OCI-LY7 (cell line): ENCODE measurements around the gene RNU7-1. TPM values are rescaled to one million over a fixed set of nuclear protein-coding genes. Genes with fewer than 3 reads are reported as not detected.

Source experiments
- BruUV-seq: library from RNA; stranded (reverse); fragments of 400-500 nt; replicated peaks from 2 replicates; lab custom pipeline; 2021; lab: Mats Ljungman, UMichigan
- CTCF ChIA-PET: fragments of 300-600 bp; sonication (Branson Sonifier 250); formaldehyde crosslinking; loops from one replicate; lab custom pipeline; 2022; ENCODE audit warnings: antibody characterized with exemption; ENCODE audit not compliant: unreplicated experiment; lab: Charles Lee
- POLR2A ChIA-PET: fragments of 300-600 bp; sonication (Branson Sonifier 250); formaldehyde crosslinking; loops from one replicate; lab custom pipeline; 2022; ENCODE audit warnings: antibody characterized with exemption; lab: Charles Lee
- DNase-seq: peaks from one replicate; pipeline ENCODE4 v3.0.0-alpha.2; 2015; ENCODE audit warnings: low spot score
- H2AFZ ChIP-seq: fragments of 200-600 bp; sonication (generic), shearing (Covaris generic); 2 replicates; pipeline ENCODE4 v1.6.1; 2014; ENCODE audit warnings: mild to moderate bottlenecking, antibody characterized with exemption, low read length, moderate library complexity
- H3K27ac ChIP-seq: fragments of 200-600 bp; sonication (generic); 2 replicates; pipeline ENCODE4 v1.5.1; 2014; ENCODE audit warnings: mixed run types, low read depth, mild to moderate bottlenecking, moderate library complexity, low read length, inconsistent platforms; ENCODE audit not compliant: poor library complexity, severe bottlenecking
- H3K36me3 ChIP-seq: fragments of 200-600 bp; sonication (generic); 2 replicates; pipeline ENCODE4 v1.6.1; 2014; ENCODE audit warnings: mild to moderate bottlenecking, antibody characterized with exemption, low read length, moderate library complexity, mixed read lengths; ENCODE audit not compliant: insufficient read depth
- H3K4me1 ChIP-seq: fragments of 200-600 bp; sonication (generic); 2 replicates; pipeline ENCODE4 v1.5.1; 2014; ENCODE audit warnings: mild to moderate bottlenecking, low read length; ENCODE audit not compliant: insufficient read depth, poor library complexity, severe bottlenecking
- H3K4me2 ChIP-seq: fragments of 200-600 bp; sonication (generic); 2 replicates; pipeline ENCODE4 v1.6.1; 2014; ENCODE audit warnings: mild to moderate bottlenecking, low read length
- H3K4me3 ChIP-seq: fragments of 200-600 bp; sonication (generic); 2 replicates; pipeline ENCODE4 v1.5.1; 2014; ENCODE audit warnings: mild to moderate bottlenecking, low read depth, low read length; ENCODE audit not compliant: poor library complexity, severe bottlenecking
- H3K79me2 ChIP-seq: fragments of 200-600 bp; sonication (generic); 2 replicates; pipeline ENCODE4 v1.6.1; 2016; ENCODE audit warnings: low read depth, mild to moderate bottlenecking, low read length, moderate library complexity, mixed read lengths; ENCODE audit not compliant: insufficient read depth
- H3K9me2 ChIP-seq: fragments of 200-600 bp; sonication (generic); 2 replicates; pipeline ENCODE4 v1.6.1; 2016; ENCODE audit warnings: mild to moderate bottlenecking, low read length, mixed read lengths; ENCODE audit not compliant: insufficient read depth
- H3K9me3 ChIP-seq: fragments of 200-600 bp; sonication (generic); 2 replicates; pipeline ENCODE4 v1.6.1; 2014; ENCODE audit warnings: mild to moderate bottlenecking, mixed run types, low read length, mixed read lengths
- H4K20me1 ChIP-seq: fragments of 200-600 bp; sonication (generic); 2 replicates; pipeline ENCODE4 v1.6.1; 2014; ENCODE audit warnings: mild to moderate bottlenecking, antibody characterized with exemption, low read length, moderate library complexity, mixed read lengths; ENCODE audit not compliant: insufficient read depth
- EZH2phosphoT487 ChIP-seq: fragments of 200-600 bp; sonication (generic); IDR thresholded peaks from 2 replicates; pipeline ENCODE4 v1.6.1; 2018; ENCODE audit warnings: low read depth, borderline replicate concordance, mild to moderate bottlenecking, mixed run types, antibody characterized with exemption, low read length, moderate library complexity, mixed read lengths
- intact Hi-C: fragments of 100-400 bp; cut with micrococcal nuclease; formaldehyde crosslinking; loops from one replicate; pipeline ENCODE4 v1.10.0; 2022; ENCODE audit not compliant: unreplicated experiment
- total RNA-seq, 2 experiments: library from RNA; depleted of rRNA in 1 of 2; stranded (reverse); fragments of >200 nt in 1 of 2; shearing (Covaris generic) in 1 of 2; gene quantifications; 2 replicates each; pipeline ENCODE4 v1.2.3, GENCODE V29; 2014 to 2022
- TF ChIP-seq, protein P1 (sequence below): fragments of 200-600 bp; sonication (generic); conservative IDR thresholded peaks from 2 replicates; pipeline ENCODE4 v1.5.1; 2014; ENCODE audit warnings: mild to moderate bottlenecking, antibody characterized with exemption, low read length, moderate library complexity, mixed read lengths

Gene RNU7-1
- total RNA-seq, 2 experiments from 2014 or later, result not detected

DNA sequence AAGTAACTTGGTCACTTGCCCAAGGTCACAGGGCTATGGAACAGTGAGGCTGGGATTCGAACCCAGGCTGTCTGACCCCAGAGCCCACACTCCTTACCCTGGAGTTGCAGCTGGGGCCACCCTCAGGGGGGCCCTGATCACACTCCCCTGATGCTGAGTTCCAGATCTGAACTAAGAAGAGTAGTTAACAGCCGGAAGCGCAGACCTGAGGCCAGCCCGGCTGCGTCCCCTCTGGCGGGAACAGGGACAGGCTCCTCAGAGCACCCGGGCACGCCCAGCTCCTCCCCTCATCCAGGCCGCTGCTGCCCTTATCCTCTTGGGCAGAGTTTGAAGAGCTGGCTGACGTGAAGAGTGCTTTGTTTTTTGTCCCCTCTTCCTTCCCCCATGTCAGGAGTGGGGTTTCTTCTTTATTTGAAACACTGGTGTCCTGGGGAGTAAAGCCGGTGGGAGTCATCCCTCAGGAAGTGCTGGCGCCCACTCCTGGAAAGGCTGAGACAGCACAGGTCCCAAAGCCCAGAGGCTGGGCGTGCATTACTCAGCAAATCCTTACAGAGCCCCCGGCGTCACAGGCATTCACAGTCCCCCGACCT lies 18.2 kb downstream of the RNU7-1 start:
- Histone ChIP-seq H4K20me1 (no peaks in the 10 kb centered on the region), H3K4me3 (peak overlapping the region; percentile 3), H3K4me2 (peak overlapping the region; percentile 75), H3K9me2 (no peaks in the 10 kb centered on the region), H3K27ac (peak overlapping the region; percentile 39), H3K4me1 (peaks cover 81% of the 10 kb centered on the region), H3K79me2 (no peaks in the 10 kb centered on the region), H3K9me3 (no peaks in the 10 kb centered on the region), H3K36me3 (peaks cover 32% of the 10 kb centered on the region), H2AFZ (0 out of 2 replicates have a peak overlapping the region, but pooled peaks have one; percentile 5)
- ChIA-PET CTCF (interaction anchor here (0.6 to 10.6 kb wide), 2 partner anchors 13 to 16 kb away, joined by 3 to 110 read pairs; partner anchors contain the start of genes C12orf57 and RNU7-1), POLR2A (interaction anchor here (0.8 to 9.3 kb wide), 5 partner anchors 11 to 678 kb away, joined by 3 to 155 read pairs (median 3); partner anchors contain the start of genes C12orf57, PTPN6, RNU7-1 and USP5)
- no TSS peak for BruUV-seq
- DNase-seq, result peak; percentile 67
- TF ChIP-seq, protein P1, sequence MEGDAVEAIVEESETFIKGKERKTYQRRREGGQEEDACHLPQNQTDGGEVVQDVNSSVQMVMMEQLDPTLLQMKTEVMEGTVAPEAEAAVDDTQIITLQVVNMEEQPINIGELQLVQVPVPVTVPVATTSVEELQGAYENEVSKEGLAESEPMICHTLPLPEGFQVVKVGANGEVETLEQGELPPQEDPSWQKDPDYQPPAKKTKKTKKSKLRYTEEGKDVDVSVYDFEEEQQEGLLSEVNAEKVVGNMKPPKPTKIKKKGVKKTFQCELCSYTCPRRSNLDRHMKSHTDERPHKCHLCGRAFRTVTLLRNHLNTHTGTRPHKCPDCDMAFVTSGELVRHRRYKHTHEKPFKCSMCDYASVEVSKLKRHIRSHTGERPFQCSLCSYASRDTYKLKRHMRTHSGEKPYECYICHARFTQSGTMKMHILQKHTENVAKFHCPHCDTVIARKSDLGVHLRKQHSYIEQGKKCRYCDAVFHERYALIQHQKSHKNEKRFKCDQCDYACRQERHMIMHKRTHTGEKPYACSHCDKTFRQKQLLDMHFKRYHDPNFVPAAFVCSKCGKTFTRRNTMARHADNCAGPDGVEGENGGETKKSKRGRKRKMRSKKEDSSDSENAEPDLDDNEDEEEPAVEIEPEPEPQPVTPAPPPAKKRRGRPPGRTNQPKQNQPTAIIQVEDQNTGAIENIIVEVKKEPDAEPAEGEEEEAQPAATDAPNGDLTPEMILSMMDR, result peak; percentile 71
- TF ChIP-seq EZH2phosphoT487, result no peak
- intact Hi-C loops, result loop anchor here (5.0 kb wide), 1 partner anchor 89 kb away; the partner anchor contains the start of gene SPSB2

DNA sequence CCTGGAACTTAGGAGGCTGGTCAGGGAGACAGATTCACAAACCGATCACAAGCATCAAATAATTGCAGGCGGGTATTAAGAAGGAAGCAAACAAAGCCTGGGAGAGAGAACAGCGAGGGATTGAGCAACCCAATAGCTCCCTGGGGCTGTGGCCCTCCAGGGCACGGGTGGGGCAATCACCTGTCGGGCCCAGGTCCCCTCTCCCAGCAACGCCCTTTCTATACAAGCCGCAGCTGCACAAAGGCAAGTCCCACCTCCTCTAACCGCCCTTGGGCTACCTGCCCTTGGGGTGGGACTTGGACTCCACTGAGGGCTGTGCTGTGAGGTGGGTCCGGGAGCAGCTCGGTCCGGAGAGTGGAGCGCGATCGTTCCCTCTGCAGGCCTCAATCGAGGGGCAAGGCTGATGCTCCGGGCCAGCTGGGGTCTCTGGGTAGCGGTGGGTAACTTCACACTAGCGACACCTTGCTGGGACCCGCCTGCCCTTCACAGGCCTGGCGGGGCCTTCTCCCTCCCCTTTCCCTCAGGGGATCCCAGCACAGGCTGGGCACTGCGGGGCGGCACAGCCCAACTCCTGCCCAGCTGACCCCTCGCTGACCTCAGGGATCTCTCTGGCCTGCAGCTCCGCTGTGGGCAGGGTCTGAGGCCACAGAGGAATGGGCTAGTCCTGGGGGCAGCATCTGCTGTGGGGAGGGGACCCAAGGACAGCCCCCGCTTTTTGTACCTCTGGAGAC lies 18.8 kb downstream of the RNU7-1 start:
- no peak overlapping the region for H3K27ac ChIP-seq
- intact Hi-C loops, result loop anchor here (5.0 kb wide), 1 partner anchor 90 kb away; the partner anchor contains the start of gene SPSB2
- no peaks in the 10 kb centered on the region for H4K20me1 ChIP-seq
- ChIA-PET POLR2A (interaction anchor here (0.8 to 9.3 kb wide), 5 partner anchors 11 to 678 kb away, joined by 3 to 155 read pairs (median 3); partner anchors contain the start of genes C12orf57, PTPN6, RNU7-1 and USP5), CTCF (interaction anchor here (10.6 kb wide), 1 partner anchor 17 kb away, joined by 110 read pairs; the partner anchor contains the start of genes C12orf57 and RNU7-1)
- H2AFZ ChIP-seq, result 0 out of 2 replicates have a peak overlapping the region, but pooled peaks have one; percentile 5
- TF ChIP-seq EZH2phosphoT487, result no peak
- TF ChIP-seq, protein P1, result peak; percentile 29
- DNase-seq, result no peak
- H3K4me2 ChIP-seq, result peak overlapping the region; percentile 75
- no peak overlapping the region for H3K4me3 ChIP-seq
- H3K9me2 ChIP-seq, result no peaks in the 10 kb centered on the region
- peaks cover 38% of the 10 kb centered on the region for H3K36me3 ChIP-seq
- H3K9me3 ChIP-seq, result no peaks in the 10 kb centered on the region
- peaks cover under 1% of the 10 kb centered on the region; the same call in 1 of the 2 replicates for H3K79me2 ChIP-seq
- no TSS peak for BruUV-seq
- peaks cover 78% of the 10 kb centered on the region for H3K4me1 ChIP-seq
